Gastrocnemius medialis (tissue), 4 donors: ENCODE results near the gene RUVBL2. TPM values are rescaled to one million over a fixed set of nuclear protein-coding genes. Genes with fewer than 3 reads are reported as not detected.

Experiments
- ATAC-seq, 2 donors: fragments of 150-250 bp; one replicate each; pipeline ENCODE4 v1.9.1; 2016
- DNase-seq, 2 donors: peaks; one replicate each; pipeline ENCODE4 v3.0.0-alpha.2; 2019
- H3K27ac ChIP-seq, 4 donors: fragments of 200-600 bp; sonication (generic); 1 replicate in 1 of 4; 2 replicates in 3 of 4; pipeline ENCODE4 v1.5.1; 2016 to 2018; ENCODE audit warnings: mild to moderate bottlenecking in 2 of 4, moderate library complexity in 1 of 4
- H3K27me3 ChIP-seq, 3 donors: fragments of 200-600 bp; sonication (generic) in 2 of 3; 1 replicate in 1 of 3; 2 replicates in 2 of 3; pipeline versions ENCODE4 v1.5.1 to v1.6.0; 2016 to 2019; ENCODE audit warnings: mild to moderate bottlenecking in 1 of 3, moderate library complexity in 1 of 3
- H3K36me3 ChIP-seq, 2 donors: fragments of 200-600 bp; sonication (generic) in 1 of 2; one replicate each; pipeline ENCODE4 v1.5.1; 2017 to 2018
- H3K4me1 ChIP-seq, 2 donors: fragments of 200-600 bp; sonication (generic) in 1 of 2; one replicate each; pipeline ENCODE4 v1.5.1; 2016 to 2017; ENCODE audit warnings: mild to moderate bottlenecking in 2 of 2
- H3K4me3 ChIP-seq, 4 donors: fragments of 200-600 bp; sonication (generic) in 3 of 4; 1 replicate in 1 of 4; 2 replicates in 3 of 4; pipeline ENCODE4 v1.5.1; 2016 to 2019; ENCODE audit warnings: mild to moderate bottlenecking in 2 of 4
- H3K9me3 ChIP-seq, 3 donors: fragments of 200-600 bp; sonication (generic) in 2 of 3; 1 replicate in 1 of 3; 2 replicates in 2 of 3; pipeline ENCODE4 v1.5.1; 2016 to 2019
- POLR2A ChIP-seq, 2 donors: fragments of 450-650 bp; IDR thresholded peaks; one replicate each; pipeline ENCODE4 v1.6.1; 2017; ENCODE audit warnings: antibody characterized with exemption in 2 of 2, mild to moderate bottlenecking in 2 of 2, moderate library complexity in 2 of 2
- in situ Hi-C, 4 donors: fragments of 200-750 bp; cut with MboI; loops; one replicate each; pipeline versions ENCODE4 v1.15.0 to v1.8.0; 2017; ENCODE audit warnings: low sequenced_read_pairs in 4 of 4
- intact Hi-C: fragments of 100-400 bp; cut with DNase I; formaldehyde crosslinking; loops from one replicate; pipeline ENCODE4 v1.15.1; 2023; ENCODE audit warnings: low total_unique reads
- total RNA-seq, 4 donors: library from RNA; depleted of rRNA; stranded (reverse); fragments of >200 nt; gene quantifications; one replicate each; pipeline versions ENCODE4 v1.1.0 to v1.2.3, GENCODE V29; 2016
- TF ChIP-seq, protein P1 (sequence below), 5 experiments: fragments of 450-650 bp in 3 of 5; fragments of 200-600 bp in 2 of 5; sonication (generic) in 2 of 5; IDR thresholded peaks in 4 of 5; conservative IDR thresholded peaks in 1 of 5; 1 replicate in 4 of 5; 2 replicates in 1 of 5; pipeline ENCODE4 v1.5.1; 2016 to 2019; ENCODE audit warnings: antibody characterized with exemption in 5 of 5, mild to moderate bottlenecking in 3 of 5, moderate library complexity in 3 of 5

Gene RUVBL2
- total RNA-seq, 4 donors from 2014 or later = 134 to 185 (median 146) TPM

GRCh38 chr19:48999481-49000325 lies 6.0 kb downstream of the RUVBL2 start:
- Histone ChIP-seq H3K4me3 (no peak overlapping the region), H3K4me1 (peaks cover 5 to 11% of the 10 kb centered on the region in 2 donors), H3K9me3 (no peaks in the 10 kb centered on the region), H3K27me3 (no peaks in the 10 kb centered on the region), H3K36me3 (peaks cover 0 to 25% of the 10 kb centered on the region in 2 donors), H3K27ac (peak overlapping the region in 1 of 4 donors; percentile 72)
- TF ChIP-seq POLR2A (IDR thresholded peaks at IDR 0.05) = no peak
- TF ChIP-seq, protein P1, sequence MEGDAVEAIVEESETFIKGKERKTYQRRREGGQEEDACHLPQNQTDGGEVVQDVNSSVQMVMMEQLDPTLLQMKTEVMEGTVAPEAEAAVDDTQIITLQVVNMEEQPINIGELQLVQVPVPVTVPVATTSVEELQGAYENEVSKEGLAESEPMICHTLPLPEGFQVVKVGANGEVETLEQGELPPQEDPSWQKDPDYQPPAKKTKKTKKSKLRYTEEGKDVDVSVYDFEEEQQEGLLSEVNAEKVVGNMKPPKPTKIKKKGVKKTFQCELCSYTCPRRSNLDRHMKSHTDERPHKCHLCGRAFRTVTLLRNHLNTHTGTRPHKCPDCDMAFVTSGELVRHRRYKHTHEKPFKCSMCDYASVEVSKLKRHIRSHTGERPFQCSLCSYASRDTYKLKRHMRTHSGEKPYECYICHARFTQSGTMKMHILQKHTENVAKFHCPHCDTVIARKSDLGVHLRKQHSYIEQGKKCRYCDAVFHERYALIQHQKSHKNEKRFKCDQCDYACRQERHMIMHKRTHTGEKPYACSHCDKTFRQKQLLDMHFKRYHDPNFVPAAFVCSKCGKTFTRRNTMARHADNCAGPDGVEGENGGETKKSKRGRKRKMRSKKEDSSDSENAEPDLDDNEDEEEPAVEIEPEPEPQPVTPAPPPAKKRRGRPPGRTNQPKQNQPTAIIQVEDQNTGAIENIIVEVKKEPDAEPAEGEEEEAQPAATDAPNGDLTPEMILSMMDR (IDR thresholded peaks at IDR 0.05 in 4 of 5, conservative IDR thresholded peaks at IDR 0.05 in 1 of 5) = peak in 4 of 5 experiments; percentile 44 to 65 (median 56)
- ATAC-seq (peak in 1 of 2 donors; percentile 67), DNase-seq (no peak)
- in situ Hi-C loops (no loop called here), intact Hi-C loops (loop anchor here (10.0 kb wide), 2 partner anchors 675 to 815 kb away; partner anchors contain the start of genes EMP3, FUZ and MED25)

DNA sequence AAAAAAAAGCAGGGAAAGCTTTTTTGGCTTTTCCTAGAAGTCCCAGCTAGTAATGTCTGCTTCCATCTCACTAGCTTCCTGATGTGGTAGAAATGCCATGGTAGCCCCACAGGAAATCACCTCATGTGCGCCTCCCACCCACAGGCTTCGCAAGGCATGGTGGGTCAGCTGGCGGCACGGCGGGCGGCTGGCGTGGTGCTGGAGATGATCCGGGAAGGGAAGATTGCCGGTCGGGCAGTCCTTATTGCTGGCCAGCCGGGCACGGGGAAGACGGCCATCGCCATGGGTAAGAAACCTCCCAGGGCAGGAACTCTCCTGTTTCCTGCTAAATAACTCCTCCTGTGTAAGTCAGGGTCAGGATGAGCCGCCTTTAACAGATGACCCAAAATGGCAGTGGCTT lies 10.4 kb downstream of the RUVBL2 start:
- ATAC-seq (no peak), DNase-seq (no peak)
- no peak overlapping the region for H3K4me3 ChIP-seq
- H3K27ac ChIP-seq = no peak overlapping the region
- H3K9me3 ChIP-seq = no peaks in the 10 kb centered on the region
- in situ Hi-C loops (no loop called here), intact Hi-C loops (no loop called here)
- no peak for TF ChIP-seq POLR2A (IDR thresholded peaks at IDR 0.05)
- TF ChIP-seq, protein P1 (IDR thresholded peaks at IDR 0.05 in 4 of 5, conservative IDR thresholded peaks at IDR 0.05 in 1 of 5) = no peak
- no peaks in the 10 kb centered on the region for H3K27me3 ChIP-seq
- no peaks in the 10 kb centered on the region for H3K4me1 ChIP-seq
- H3K36me3 ChIP-seq = peaks cover 0 to 63% of the 10 kb centered on the region in 2 donors

DNA sequence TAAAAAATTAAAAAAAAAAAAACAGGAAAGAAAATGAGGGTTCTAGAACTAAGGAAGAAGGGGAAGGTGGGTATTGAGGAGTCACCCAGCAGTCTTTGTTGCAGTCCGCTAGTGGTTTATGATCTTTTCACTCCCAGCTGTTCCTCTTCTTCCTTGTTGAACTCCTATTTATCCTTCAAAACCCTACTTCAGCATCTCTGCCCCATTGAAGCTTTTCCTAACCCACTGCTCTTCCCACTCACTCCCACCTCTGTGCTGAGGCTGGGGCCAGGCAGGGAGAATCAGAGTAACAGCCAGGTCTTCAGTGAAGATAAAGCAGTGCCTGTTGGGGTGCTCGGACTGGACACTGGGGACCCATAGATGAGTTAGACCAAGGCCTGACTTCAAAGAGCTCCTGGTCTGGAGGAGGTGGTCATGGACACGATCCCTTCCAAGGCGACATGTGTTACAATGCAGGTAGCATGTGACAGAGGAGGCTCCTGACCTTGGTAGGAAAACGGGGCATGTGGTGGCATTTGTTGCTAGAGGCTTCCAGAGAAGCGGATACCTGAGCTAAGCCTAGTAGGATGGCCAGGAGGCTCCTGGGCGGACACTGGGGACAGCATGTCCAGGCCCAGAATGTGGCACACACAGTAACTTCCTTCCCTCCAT lies 11.4 kb downstream of the RUVBL2 start:
- ATAC-seq = no peak
- intact Hi-C loops = no loop called here

DNA sequence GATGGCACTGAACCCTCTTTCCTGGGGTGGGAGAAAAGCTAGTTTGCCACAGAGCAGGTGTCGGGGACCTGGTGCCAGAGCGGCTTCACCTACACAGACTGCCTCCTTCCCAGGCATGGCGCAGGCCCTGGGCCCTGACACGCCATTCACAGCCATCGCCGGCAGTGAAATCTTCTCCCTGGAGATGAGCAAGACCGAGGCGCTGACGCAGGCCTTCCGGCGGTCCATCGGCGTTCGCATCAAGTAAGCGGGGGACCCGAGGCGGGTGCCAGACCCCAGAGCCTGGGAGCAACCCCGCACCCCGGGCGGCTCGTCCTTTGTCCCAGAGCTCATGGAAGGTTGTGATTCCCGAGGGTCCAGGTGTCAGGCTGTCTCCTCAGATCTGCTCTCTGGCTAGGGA lies 13.2 kb downstream of the RUVBL2 start:
- H3K4me1 ChIP-seq = no peaks in the 10 kb centered on the region
- in situ Hi-C loops = no loop called here
- no peaks in the 10 kb centered on the region for H3K27me3 ChIP-seq
- peaks cover 0 to 89% of the 10 kb centered on the region in 2 donors for H3K36me3 ChIP-seq
- TF ChIP-seq, protein P1 (IDR thresholded peaks at IDR 0.05 in 4 of 5, conservative IDR thresholded peaks at IDR 0.05 in 1 of 5) = no peak
- no peak for TF ChIP-seq POLR2A (IDR thresholded peaks at IDR 0.05)
- DNase-seq (no peak), ATAC-seq (no peak)
- no peak overlapping the region for H3K27ac ChIP-seq
- H3K9me3 ChIP-seq = no peaks in the 10 kb centered on the region
- H3K4me3 ChIP-seq = no peak overlapping the region
- intact Hi-C loops = no loop called here

More for the DNA sequence above, 11.4 kb downstream of the RUVBL2 start:
- Histone ChIP-seq H3K9me3 (no peaks in the 10 kb centered on the region), H3K27ac (no peak overlapping the region), H3K27me3 (no peaks in the 10 kb centered on the region), H3K4me3 (no peak overlapping the region), H3K4me1 (no peaks in the 10 kb centered on the region), H3K36me3 (peaks cover 0 to 71% of the 10 kb centered on the region in 2 donors)
- in situ Hi-C loops = no loop called here
- DNase-seq = no peak
- TF ChIP-seq POLR2A (IDR thresholded peaks at IDR 0.05) = no peak
- TF ChIP-seq, protein P1 (IDR thresholded peaks at IDR 0.05 in 4 of 5, conservative IDR thresholded peaks at IDR 0.05 in 1 of 5) = no peak
